ENCODE measurements around the gene NADSYN1.

Gene NADSYN1

GRCh38 chr11:71502871-71503435 is 50.0 kb downstream of the NADSYN1 start:
- Histone ChIP-seq H3K36me3 (replicated peaks; ENCODE audit: low read depth, low read length) (peaks cover 28% of the 10 kb centered on the region), H3K27me3 (ENCODE audit: low read depth, low read length) (no peaks in the 10 kb centered on the region), H3K4me1 (ENCODE audit: low read length) (no peaks in the 10 kb centered on the region), H3K9ac (ENCODE audit: low read length) (no peak overlapping the region), H3K27ac (ENCODE audit: low read length) (no peak overlapping the region), H3K4me3 (ENCODE audit: low read length) (no peak overlapping the region), H3K9me3 (ENCODE audit: insufficient read depth, low read length) (no peaks in the 10 kb centered on the region), H3K4me2 (ENCODE audit: low read length) (no peak overlapping the region), H3K79me2 (ENCODE audit: low read length) (no peaks in the 10 kb centered on the region), H2AFZ (ENCODE audit: low read depth, low read length) (no peak overlapping the region), H4K20me1 (ENCODE audit: insufficient read depth, low read length) (no peaks in the 10 kb centered on the region)
- no peak for TF ChIP-seq CTCF (IDR thresholded peaks at IDR 0.05; ENCODE audit: low read depth, low read length)
- no peak for TF ChIP-seq EZH2phosphoT487 (IDR thresholded peaks at IDR 0.05; ENCODE audit: low read depth)

GRCh38 chr11:71504531-71504930 is 51.5 kb downstream of the NADSYN1 start:
- no peaks in the 10 kb centered on the region for H3K27me3 ChIP-seq (ENCODE audit: low read depth, low read length)
- H3K9ac ChIP-seq (ENCODE audit: low read length), result no peak overlapping the region
- H3K27ac ChIP-seq (ENCODE audit: low read length), result no peak overlapping the region
- TF ChIP-seq CTCF (IDR thresholded peaks at IDR 0.05; ENCODE audit: low read depth, low read length) (no peak), EZH2phosphoT487 (IDR thresholded peaks at IDR 0.05; ENCODE audit: low read depth) (no peak)
- H3K9me3 ChIP-seq (ENCODE audit: insufficient read depth, low read length), result peaks cover 2% of the 10 kb centered on the region; the same call in 1 of the 2 replicates
- H3K36me3 ChIP-seq (replicated peaks; ENCODE audit: low read depth, low read length), result peaks cover 13% of the 10 kb centered on the region
- no peak overlapping the region for H3K4me3 ChIP-seq (ENCODE audit: low read length)
- no peaks in the 10 kb centered on the region for H3K4me1 ChIP-seq (ENCODE audit: low read length)
- no peaks in the 10 kb centered on the region for H4K20me1 ChIP-seq (ENCODE audit: insufficient read depth, low read length)
- H3K4me2 ChIP-seq (ENCODE audit: low read length), result no peak overlapping the region
- H3K79me2 ChIP-seq (ENCODE audit: low read length), result no peaks in the 10 kb centered on the region
- H2AFZ ChIP-seq (ENCODE audit: low read depth, low read length), result no peak overlapping the region

GRCh38 chr11:71505001-71505400 is 52.0 kb downstream of the NADSYN1 start:
- H3K9ac ChIP-seq (ENCODE audit: low read length), result no peak overlapping the region

GRCh38 chr11:71505781-71506180 is 52.8 kb downstream of the NADSYN1 start:
- H3K27ac ChIP-seq (ENCODE audit: low read length), result no peak overlapping the region
- H4K20me1 ChIP-seq (ENCODE audit: insufficient read depth, low read length), result no peaks in the 10 kb centered on the region
- H3K79me2 ChIP-seq (ENCODE audit: low read length), result no peaks in the 10 kb centered on the region
- H3K9ac ChIP-seq (ENCODE audit: low read length), result no peak overlapping the region
- no peak overlapping the region for H3K4me2 ChIP-seq (ENCODE audit: low read length)
- TF ChIP-seq EZH2phosphoT487 (IDR thresholded peaks at IDR 0.05; ENCODE audit: low read depth) (no peak), CTCF (IDR thresholded peaks at IDR 0.05; ENCODE audit: low read depth, low read length) (no peak)
- H3K36me3 ChIP-seq (replicated peaks; ENCODE audit: low read depth, low read length), result peaks cover 5% of the 10 kb centered on the region
- H3K27me3 ChIP-seq (ENCODE audit: low read depth, low read length), result no peaks in the 10 kb centered on the region
- H3K4me3 ChIP-seq (ENCODE audit: low read length), result no peak overlapping the region
- H3K9me3 ChIP-seq (ENCODE audit: insufficient read depth, low read length), result peaks cover 5% of the 10 kb centered on the region; the same call in 1 of the 2 replicates
- H3K4me1 ChIP-seq (ENCODE audit: low read length), result no peaks in the 10 kb centered on the region
- no peak overlapping the region for H2AFZ ChIP-seq (ENCODE audit: low read depth, low read length)

More at GRCh38 chr11:71505001-71505400, 52.0 kb downstream of the NADSYN1 start:
- Histone ChIP-seq H3K27me3 (ENCODE audit: low read depth, low read length) (no peaks in the 10 kb centered on the region), H3K9me3 (ENCODE audit: insufficient read depth, low read length) (peaks cover 5% of the 10 kb centered on the region; the same call in 1 of the 2 replicates), H3K27ac (ENCODE audit: low read length) (no peak overlapping the region), H3K36me3 (replicated peaks; ENCODE audit: low read depth, low read length) (peaks cover 9% of the 10 kb centered on the region), H3K4me2 (ENCODE audit: low read length) (no peak overlapping the region), H2AFZ (ENCODE audit: low read depth, low read length) (no peak overlapping the region), H3K4me3 (ENCODE audit: low read length) (no peak overlapping the region), H4K20me1 (ENCODE audit: insufficient read depth, low read length) (no peaks in the 10 kb centered on the region), H3K79me2 (ENCODE audit: low read length) (no peaks in the 10 kb centered on the region), H3K4me1 (ENCODE audit: low read length) (no peaks in the 10 kb centered on the region)
- no peak for TF ChIP-seq EZH2phosphoT487 (IDR thresholded peaks at IDR 0.05; ENCODE audit: low read depth)
- no peak for TF ChIP-seq CTCF (IDR thresholded peaks at IDR 0.05; ENCODE audit: low read depth, low read length)
